Hepatocyte (in vitro differentiated cells): ENCODE measurements around the gene SIRT7.

Experiments
- EZH2 ChIP-seq: fragments of 200-600 bp; sonication (generic); IDR thresholded peaks from 2 replicates; pipeline ENCODE4 v1.6.1; 2016; ENCODE audit warnings: antibody characterized with exemption, mild to moderate bottlenecking, borderline replicate concordance
- TF ChIP-seq, protein P1 (sequence below): fragments of 200-600 bp; sonication (generic); IDR thresholded peaks from 2 replicates; pipeline ENCODE4 v1.5.1; 2016; ENCODE audit warnings: antibody characterized with exemption, mild to moderate bottlenecking; ENCODE audit not compliant: poor library complexity

DNA sequence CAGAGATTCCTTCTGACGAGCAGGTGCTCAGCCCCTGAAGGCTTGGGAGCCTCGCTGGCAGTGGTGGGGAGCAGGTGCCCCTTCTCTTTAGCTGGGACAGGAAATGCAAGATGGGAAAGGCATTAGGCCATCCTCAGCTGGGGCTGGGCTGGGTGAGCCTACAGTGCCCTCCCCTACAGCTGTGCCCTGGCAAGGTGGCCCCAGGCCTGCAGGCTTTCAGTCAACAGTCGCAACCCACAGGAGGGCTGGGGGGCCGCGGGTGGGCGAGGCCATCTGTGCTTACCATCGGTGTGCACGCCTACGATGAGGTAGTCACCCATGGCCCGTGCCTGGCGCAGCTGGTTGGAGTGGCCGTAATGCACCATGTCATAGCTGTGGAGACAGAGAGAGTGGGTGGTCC is 8.7 kb downstream of the SIRT7 start:
- TF ChIP-seq, protein P1, sequence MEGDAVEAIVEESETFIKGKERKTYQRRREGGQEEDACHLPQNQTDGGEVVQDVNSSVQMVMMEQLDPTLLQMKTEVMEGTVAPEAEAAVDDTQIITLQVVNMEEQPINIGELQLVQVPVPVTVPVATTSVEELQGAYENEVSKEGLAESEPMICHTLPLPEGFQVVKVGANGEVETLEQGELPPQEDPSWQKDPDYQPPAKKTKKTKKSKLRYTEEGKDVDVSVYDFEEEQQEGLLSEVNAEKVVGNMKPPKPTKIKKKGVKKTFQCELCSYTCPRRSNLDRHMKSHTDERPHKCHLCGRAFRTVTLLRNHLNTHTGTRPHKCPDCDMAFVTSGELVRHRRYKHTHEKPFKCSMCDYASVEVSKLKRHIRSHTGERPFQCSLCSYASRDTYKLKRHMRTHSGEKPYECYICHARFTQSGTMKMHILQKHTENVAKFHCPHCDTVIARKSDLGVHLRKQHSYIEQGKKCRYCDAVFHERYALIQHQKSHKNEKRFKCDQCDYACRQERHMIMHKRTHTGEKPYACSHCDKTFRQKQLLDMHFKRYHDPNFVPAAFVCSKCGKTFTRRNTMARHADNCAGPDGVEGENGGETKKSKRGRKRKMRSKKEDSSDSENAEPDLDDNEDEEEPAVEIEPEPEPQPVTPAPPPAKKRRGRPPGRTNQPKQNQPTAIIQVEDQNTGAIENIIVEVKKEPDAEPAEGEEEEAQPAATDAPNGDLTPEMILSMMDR, result no peak
- TF ChIP-seq EZH2, result no peak
